Nephron progenitor cell (in vitro differentiated cells): ENCODE data around the gene RAP2C.

ENCODE experiments used
- DNase-seq: peaks from one replicate; pipeline ENCODE4 v3.0.0; 2021
- H3K27ac Mint-ChIP-seq: 2 replicates; pipeline ENCODE4 v1.8.0; 2021; ENCODE audit warnings: mild to moderate bottlenecking, moderate library complexity, mixed read lengths
- H3K27me3 Mint-ChIP-seq: 2 replicates; pipeline ENCODE4 v1.8.0; 2021; ENCODE audit warnings: mild to moderate bottlenecking, low read depth, mixed read lengths; ENCODE audit not compliant: poor library complexity
- H3K36me3 Mint-ChIP-seq: 2 replicates; pipeline ENCODE4 v1.8.0; 2021; ENCODE audit warnings: low read depth, mixed read lengths
- H3K4me1 Mint-ChIP-seq: 2 replicates; pipeline ENCODE4 v1.8.0; 2021; ENCODE audit warnings: mixed read lengths
- H3K4me3 Mint-ChIP-seq: 2 replicates; pipeline ENCODE4 v1.8.0; 2021; ENCODE audit warnings: mild to moderate bottlenecking, moderate library complexity, mixed read lengths
- H3K9me3 Mint-ChIP-seq: 2 replicates; pipeline ENCODE4 v1.8.0; 2021; ENCODE audit warnings: mild to moderate bottlenecking, moderate library complexity, mixed read lengths
- TF ChIP-seq, protein P1 (sequence below): fragments of 200-600 bp; sonication (generic); IDR thresholded peaks from 2 replicates; pipeline ENCODE4 v1.5.0; 2021; ENCODE audit warnings: antibody characterized with exemption

RAP2C gene

DNA sequence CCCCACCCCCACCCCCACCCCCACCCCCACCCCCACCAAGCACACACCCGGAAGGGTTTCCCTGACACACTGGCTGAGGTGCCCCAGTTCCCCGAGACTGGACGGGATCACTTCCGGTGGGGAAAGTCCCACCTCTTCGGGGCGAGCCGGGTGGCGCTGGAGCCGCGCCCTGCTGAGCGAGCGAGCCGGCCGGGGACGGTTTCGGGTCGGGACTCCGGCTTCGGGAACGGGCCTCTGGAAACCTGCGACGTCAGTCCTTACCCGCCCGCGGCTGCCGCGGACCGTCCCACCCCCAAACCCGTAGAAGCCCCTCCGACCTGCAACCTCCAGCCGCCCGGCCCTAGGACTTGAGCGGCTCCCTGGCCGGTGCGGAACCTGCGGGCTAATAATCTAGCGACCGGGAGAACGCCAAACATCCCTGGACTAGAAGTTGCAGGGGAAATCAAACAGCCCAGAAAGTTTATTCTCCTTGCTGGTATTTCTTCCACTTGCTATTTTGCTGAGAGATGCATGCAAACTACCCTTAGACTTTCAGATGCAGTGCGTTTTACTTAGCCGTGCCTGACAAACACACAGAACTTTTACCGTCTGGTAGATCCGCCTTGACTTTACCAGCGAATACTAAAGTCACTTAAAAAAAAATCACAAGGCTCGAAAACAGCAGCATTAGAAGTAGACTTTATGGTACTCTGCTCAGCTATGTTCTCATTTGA lies 991 bp downstream of the RAP2C start:
- DNase-seq: peak; percentile 83
- TF ChIP-seq, protein P1, sequence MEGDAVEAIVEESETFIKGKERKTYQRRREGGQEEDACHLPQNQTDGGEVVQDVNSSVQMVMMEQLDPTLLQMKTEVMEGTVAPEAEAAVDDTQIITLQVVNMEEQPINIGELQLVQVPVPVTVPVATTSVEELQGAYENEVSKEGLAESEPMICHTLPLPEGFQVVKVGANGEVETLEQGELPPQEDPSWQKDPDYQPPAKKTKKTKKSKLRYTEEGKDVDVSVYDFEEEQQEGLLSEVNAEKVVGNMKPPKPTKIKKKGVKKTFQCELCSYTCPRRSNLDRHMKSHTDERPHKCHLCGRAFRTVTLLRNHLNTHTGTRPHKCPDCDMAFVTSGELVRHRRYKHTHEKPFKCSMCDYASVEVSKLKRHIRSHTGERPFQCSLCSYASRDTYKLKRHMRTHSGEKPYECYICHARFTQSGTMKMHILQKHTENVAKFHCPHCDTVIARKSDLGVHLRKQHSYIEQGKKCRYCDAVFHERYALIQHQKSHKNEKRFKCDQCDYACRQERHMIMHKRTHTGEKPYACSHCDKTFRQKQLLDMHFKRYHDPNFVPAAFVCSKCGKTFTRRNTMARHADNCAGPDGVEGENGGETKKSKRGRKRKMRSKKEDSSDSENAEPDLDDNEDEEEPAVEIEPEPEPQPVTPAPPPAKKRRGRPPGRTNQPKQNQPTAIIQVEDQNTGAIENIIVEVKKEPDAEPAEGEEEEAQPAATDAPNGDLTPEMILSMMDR: no peak
- Mint-ChIP-seq H3K4me3 (peak overlapping the region; percentile 93), H3K4me1 (peaks cover 53% of the 10 kb centered on the region), H3K36me3 (peaks cover 18% of the 10 kb centered on the region), H3K27me3 (no peaks in the 10 kb centered on the region), H3K9me3 (no peaks in the 10 kb centered on the region), H3K27ac (peak overlapping the region; percentile 93)

DNA sequence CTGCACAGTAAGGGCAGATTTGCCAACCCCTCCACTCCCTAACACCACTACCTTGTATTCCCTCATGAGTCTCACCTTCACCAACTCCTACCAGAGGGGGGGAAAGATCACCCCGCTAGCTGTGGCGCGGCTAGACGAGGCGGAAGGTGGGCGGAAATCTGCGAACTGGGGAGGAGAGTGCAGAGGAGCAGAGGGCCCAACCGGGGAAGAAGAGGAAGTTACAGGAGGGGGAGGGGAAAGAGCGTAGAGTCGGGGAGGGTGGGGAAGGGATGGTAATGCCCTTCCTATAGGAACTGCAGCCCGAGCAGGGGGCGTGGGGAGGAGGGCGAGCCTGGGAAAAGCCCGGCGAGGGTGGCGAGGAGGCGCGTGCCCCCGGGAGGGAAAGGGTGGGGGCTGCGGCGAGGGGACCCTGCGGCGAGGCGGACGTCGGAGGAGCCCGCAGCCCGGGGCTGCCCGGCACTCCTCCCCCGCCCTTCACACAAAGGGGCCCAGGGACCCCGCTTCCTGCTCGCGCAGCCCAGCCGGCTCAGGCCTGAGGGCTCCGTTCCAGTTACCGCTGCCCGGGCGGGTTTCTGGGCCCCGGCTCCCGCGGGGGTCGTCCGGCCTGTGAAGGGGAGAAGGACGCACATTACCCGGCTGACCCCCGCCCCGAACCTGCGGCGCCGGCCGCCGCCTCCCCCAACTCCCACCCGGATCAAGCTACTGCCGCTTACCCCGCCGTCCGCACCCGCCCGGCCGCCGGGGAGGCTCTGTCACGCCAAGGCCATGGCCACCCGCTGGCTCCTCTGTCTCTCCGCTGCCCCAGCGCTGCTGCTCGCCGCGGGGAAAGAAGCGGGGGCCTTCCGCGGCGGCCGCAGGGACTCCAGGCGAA lies 1.8 kb downstream of the RAP2C start:
- H3K4me3 Mint-ChIP-seq: peak overlapping the region; percentile 93
- H3K27ac Mint-ChIP-seq: peak overlapping the region; percentile 98
- no peaks in the 10 kb centered on the region for H3K9me3 Mint-ChIP-seq
- H3K36me3 Mint-ChIP-seq: peaks cover 24% of the 10 kb centered on the region
- H3K4me1 Mint-ChIP-seq: peaks cover 60% of the 10 kb centered on the region
- DNase-seq: peak; percentile 81
- no peaks in the 10 kb centered on the region for H3K27me3 Mint-ChIP-seq
- TF ChIP-seq, protein P1: no peak

DNA sequence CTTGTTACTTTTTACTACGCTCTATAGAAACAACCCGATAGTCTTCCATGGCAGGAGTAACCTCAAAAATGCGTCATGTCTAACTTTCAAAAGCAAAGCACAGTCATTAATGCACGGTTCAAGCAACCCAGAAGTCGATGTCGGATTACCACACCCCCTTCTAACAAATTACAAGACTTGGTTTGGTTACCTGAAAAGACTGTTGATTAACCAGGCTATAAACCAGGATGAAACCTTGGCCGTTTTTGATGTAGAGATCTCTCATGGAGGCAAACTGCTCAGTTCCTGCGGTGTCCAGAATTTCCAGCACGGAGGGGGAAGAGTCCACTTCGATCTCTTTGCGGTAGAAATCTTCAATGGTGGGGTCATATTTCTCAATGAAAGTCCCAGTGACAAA lies 2.4 kb downstream of the RAP2C start:
- H3K4me1 Mint-ChIP-seq: peaks cover 65% of the 10 kb centered on the region
- H3K27me3 Mint-ChIP-seq: no peaks in the 10 kb centered on the region
- TF ChIP-seq, protein P1: no peak
- H3K27ac Mint-ChIP-seq: peak overlapping the region; percentile 98
- peak overlapping the region; percentile 93 for H3K4me3 Mint-ChIP-seq
- peaks cover 29% of the 10 kb centered on the region for H3K36me3 Mint-ChIP-seq
- DNase-seq: no peak
- H3K9me3 Mint-ChIP-seq: no peaks in the 10 kb centered on the region

DNA sequence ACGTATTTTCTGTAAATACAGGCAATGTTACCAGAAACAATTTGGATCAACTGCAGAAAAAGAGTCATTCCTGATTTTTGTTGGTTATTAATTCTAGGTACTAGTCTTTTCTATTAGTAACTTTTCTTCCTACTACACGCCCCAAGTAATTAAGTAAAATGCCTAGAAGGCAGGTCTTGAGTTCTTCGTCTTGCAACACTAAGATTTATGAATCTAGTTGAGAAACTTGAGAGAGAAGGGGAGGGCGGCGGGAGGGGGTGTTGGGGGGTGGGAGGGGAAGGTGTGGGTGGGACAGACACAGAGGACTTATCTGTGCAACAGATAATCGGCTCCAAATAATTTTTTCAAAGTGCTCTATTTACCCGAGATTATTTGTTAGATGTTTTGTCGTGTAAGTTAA lies 3.0 kb downstream of the RAP2C start:
- H3K4me1 Mint-ChIP-seq: peaks cover 70% of the 10 kb centered on the region

DNA sequence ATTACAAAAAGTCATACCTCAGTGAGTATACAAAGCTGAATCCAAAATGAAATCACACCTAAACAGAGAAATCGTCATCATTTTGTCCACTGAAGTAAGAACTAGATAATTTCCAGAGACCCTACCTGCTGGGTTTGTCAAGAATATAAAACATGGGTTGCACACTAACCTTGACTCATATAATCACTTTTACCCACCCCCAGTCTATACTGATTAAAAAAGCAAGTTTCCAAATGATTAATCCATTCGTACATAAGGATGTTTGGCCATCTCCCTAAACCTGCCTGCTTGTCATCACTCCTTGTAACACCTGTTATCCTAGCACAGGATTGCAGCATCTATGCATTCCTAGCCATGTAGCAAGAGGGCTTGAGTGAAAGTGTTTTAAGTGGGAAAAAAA lies 4.7 kb downstream of the RAP2C start:
- H3K4me3 Mint-ChIP-seq: peak overlapping the region; percentile 93
- no peak for DNase-seq
- H3K4me1 Mint-ChIP-seq: peaks cover 67% of the 10 kb centered on the region
- no peaks in the 10 kb centered on the region for H3K27me3 Mint-ChIP-seq
- H3K9me3 Mint-ChIP-seq: no peaks in the 10 kb centered on the region
- H3K27ac Mint-ChIP-seq: no peak overlapping the region
- TF ChIP-seq, protein P1: no peak
- H3K36me3 Mint-ChIP-seq: peaks cover 52% of the 10 kb centered on the region

More for the DNA sequence above, 3.0 kb downstream of the RAP2C start:
- peak; percentile 40 for DNase-seq
- H3K27me3 Mint-ChIP-seq: no peaks in the 10 kb centered on the region
- TF ChIP-seq, protein P1: no peak
- peak overlapping the region; percentile 93 for H3K4me3 Mint-ChIP-seq
- H3K27ac Mint-ChIP-seq: peak overlapping the region; percentile 98
- peaks cover 34% of the 10 kb centered on the region for H3K36me3 Mint-ChIP-seq
- H3K9me3 Mint-ChIP-seq: no peaks in the 10 kb centered on the region
